Pulmonary artery endothelial cell (primary cell): ENCODE results near the gene SYNGR1. TPM values are rescaled to one million over a fixed set of nuclear protein-coding genes. Genes with fewer than 3 reads are reported as not detected.
"Not testable (repeated sequence)": the region's sequence is repeated elsewhere in the genome, so short reads cannot be mapped to it uniquely, and the experiment has no call there.

Source experiments
- DNase-seq: peaks from one replicate; pipeline ENCODE4 v3.0.0-alpha.2; 2011; ENCODE audit warnings: low read depth, low spot score
- total RNA-seq: library from RNA; depleted of rRNA; stranded (reverse); fragments of >200 nt; gene quantifications from 2 replicates; pipeline ENCODE4 v1.2.3, GENCODE V29; 2014

Gene SYNGR1
- total RNA-seq, 1 donor from 2014 or later: 3.9 TPM

DNA sequence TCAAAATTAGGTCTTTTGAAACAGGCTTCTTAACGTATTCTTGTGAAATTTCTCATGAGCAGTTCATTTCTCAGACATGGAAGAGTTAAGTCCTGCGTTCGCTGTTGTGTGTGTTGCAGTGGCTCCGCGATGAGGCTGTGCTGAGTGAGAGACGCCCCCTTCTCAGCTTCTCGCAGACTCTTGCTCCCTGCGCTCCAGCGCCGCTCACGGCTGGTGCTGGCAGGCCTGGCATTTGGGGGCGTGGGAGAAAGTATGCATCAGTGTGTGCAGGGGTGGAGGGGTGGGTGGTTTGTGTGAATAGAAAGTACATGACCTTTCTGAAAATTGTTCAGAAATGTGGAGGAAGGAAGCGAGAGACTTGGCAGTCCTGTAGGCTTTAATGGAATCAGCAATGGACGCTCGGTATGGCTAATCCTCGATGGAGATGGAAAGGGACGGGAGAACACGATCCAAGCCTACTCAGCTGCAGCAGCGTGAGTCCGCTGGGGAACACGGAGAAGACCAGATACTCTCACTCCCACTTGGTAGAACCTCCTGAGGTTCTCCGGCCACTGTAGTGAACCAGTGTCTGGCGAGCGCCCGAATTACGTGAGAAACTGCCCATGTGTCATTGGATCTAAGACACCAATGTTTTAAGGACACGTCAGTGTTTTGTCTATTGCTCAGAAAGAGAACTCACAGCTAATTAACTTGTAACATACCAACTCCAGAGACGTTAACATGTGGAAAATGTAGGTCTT lies 55.7 kb downstream of the SYNGR1 start:
- DNase-seq: no peak

DNA sequence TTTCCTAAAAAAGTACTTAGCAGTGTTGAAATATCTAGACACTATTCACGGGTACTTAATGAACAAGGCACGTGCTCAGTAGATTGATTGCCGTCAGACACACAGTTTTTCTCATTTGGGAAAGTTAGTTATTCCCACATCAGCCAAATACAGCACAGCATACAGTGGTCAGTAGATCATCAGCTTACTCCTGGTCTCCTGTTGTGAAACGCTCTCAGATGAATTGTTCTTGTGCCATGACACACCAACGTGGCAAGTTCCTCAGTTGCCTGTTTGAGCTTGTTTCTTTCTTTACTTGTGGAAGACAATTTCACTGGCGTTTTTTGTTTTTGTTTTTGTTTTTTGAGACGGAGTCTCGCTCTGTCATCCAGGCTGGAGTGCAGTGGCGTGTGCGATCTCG lies 58.4 kb downstream of the SYNGR1 start:
- DNase-seq: no peak

DNA sequence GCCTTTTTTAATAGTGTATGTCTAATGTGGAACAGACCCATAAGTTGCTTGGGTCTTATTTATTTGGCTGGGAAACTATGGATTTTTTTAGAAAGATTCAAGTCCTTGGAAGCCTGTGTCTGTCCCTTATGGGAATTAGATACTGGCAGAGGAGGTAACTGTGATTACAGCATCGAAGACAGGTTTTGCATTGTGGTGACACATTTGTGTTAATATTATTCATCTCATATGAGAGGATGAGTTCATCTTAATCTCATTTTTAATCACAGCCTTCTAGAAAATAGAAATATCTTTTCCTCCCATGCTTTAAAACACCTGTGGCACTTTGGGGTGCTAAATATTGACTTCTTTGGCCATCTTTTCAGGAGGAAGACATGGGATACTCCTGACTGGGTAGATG lies 59.0 kb downstream of the SYNGR1 start:
- DNase-seq: no peak

DNA sequence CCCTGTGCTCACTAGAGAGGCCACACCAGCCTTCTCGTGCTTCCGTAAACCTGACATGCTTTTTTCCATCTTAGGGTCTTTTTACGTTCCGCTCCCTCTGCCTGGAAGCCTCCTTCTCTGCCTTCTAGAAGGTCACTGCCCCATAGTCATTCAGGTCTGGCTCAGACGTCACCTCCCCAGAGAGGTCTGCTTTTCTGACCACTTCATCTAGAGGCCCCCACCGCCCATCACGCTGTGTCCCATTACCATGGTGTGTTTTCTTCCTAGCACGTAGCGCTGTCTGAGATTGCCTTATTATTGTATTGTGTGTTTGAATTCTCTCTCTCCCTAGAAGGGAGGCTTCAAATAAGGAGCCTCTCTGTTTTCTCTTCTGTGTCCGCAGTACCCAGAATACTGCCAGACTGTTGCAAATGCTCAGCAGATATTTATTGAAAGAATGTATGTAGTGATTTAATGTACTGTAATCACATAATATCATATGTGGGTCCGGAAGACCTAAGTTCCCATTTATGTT lies 59.8 kb downstream of the SYNGR1 start:
- no peak for DNase-seq

DNA sequence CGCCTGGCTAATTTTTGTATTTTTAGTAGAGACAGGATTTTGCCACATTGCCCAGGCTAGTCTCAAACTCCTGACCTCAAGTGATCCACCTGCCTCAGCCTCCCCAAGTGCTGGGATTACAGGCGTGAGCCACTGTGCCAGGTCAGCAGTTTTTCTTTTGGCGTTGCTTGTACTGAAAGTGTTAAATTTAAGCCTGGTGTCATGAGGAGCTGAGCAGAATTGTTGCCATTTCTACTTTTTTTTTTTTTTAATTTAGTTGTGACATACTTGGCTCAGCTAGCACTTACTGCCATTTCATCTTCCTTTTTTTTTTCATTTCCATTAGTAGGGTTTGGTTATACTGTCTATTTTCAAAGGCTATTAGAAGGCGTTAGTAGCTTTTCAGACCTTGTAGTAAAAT lies 60.5 kb downstream of the SYNGR1 start:
- no peak for DNase-seq

DNA sequence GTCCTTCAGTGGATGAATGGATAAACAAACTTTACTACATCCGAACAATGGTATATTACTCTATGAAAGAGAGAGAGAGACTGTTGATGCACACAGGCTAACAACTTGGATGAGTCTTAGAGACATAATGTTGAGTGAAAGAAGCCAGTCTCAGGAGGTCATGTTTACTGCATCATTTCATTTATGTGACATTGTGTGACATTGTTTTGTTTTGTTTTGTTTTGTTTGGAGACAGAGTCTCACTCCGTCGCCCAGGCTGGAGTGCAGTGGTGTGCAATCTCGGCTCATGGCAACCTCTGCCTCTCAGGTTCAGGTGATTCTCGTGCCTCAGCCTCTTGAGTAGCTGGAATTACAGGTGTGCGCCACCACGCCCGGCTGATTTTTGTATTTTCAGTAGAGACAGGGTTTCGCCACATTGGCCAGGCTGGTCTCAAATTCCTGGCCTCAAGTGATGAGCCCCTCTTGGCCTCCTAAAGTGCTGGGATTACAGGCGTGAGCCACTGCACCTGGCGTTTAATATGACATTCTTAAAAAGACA lies 62.1 kb downstream of the SYNGR1 start:
- DNase-seq: not testable (repeated sequence)

DNA sequence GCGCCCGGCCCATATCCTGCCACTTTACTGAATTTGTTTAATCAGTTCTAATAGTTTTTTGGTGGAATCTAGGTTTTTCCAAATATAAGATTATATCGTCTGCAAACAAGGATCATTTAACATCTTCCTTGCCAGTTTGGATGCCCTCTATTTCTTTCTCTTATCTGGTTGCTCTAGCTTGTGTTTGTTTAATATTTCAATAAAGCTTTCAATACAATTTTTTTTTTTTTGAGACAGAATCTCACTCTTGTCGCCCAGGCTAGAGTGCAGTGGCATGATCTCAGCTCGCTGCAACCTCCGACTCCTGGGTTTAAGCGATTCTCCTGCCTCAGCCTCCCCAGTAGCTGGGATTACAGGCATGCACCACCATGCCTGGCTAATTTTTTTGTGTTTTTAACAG lies 63.4 kb downstream of the SYNGR1 start:
- DNase-seq: not testable (repeated sequence)

DNA sequence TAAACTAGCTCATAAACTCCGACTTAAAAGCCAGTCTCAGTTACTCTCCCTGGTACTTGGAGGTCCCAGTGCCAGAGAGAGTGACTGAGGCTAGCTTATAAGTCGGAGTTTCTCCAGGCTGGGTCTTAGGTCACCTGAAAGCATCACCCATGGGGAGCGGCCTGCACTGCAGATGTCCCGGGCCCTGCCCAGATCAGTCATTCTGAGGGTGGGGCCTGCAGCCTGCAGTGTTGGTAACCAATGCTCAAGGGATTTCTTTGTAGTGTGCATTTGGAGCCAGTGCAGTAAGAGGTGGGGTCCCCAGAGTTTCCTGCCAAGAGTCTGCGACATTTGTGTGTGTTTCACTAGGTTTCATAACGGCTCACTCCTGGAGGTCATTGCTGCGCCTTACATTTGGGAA lies 64.6 kb downstream of the SYNGR1 start:
- no peak for DNase-seq

DNA sequence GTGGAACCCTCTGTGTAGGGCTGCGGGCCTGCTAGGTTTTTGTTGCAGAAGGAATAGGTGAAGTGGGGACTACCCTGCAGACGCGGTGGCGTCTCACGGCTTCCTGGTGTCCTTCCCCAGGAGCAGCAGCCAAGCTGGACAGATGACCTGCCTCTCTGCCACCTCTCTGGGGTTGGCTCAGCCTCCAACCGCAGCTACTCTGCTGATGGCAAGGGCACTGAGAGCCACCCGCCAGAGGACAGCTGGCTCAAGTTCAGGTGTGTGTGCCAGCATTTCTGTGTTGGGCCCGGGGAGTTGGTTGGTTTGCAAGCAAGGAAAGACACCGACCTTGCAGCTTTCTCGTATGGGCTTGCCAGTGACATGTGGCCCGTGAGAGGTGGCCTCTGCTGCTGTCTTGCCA lies 65.1 kb downstream of the SYNGR1 start:
- no peak for DNase-seq

DNA sequence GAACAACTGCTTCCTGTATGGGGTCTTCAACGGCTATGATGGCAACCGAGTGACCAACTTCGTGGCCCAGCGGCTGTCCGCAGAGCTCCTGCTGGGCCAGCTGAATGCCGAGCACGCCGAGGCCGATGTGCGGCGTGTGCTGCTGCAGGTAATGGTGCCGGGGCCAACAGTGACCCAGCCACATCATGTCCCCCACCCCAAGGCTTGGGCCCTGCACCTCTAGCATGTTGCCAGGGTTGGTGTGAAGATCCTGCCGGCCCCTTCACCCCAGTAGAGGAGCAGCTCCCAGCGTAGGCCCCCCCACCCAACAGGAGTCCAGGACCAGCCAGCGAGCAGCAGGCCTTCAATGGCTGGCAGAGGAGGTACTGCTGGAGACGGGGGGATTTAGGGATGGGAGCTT lies 65.7 kb downstream of the SYNGR1 start:
- DNase-seq: no peak

DNA sequence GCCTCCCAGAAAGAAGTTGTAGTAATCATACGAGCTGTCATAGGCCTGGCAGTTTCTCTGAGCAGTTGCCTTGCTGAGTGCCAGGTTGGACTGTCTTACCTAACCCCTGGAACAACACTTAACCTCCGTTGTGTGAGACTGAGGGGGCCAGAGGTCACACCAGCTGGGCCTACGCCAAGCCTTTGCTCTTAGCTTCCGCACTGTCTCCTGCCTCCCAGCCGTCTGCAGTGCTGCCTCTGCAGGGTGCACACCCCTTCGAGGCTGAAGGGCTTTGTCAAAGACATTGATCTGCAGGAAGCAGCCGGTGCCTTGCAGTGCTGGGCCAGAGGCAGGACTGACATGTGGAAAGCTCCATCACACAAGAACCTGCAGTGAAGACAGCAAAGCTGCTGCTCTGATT lies 66.5 kb downstream of the SYNGR1 start:
- DNase-seq: no peak

DNA sequence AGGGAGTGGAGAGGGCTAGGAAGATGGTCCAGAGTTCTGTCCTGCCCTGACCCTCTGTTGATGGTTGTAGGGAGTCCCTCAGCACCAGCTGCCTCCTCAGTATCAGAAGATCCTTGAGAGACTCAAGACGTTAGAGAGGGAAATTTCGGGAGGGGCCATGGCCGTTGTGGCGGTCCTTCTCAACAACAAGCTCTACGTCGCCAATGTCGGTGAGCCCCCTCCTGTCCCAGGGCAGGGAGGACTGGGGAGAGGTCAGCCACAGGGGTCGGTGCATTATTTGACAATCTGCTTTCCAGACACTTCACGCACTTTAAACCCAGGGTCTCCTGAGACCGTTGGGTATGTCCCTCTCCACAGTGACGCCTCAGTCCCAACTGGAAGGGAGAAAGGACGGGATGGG lies 67.8 kb downstream of the SYNGR1 start:
- DNase-seq: no peak

DNA sequence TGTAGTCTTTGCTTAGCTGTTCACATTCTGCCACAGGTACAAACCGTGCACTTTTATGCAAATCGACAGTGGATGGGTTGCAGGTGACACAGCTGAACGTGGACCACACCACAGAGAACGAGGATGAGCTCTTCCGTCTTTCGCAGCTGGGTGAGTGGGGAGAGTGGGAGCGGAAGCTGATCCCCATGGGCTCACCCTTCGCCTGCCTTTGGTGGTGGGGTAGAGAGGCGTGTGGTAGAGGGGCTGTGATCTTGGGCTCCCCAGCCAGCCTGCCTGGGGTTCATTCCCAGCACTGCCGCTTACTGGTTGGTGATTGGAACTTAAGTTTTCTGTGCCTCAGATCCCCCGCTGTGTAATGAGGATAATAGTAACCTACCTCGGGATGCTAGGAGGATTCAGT lies 68.9 kb downstream of the SYNGR1 start:
- DNase-seq: no peak

DNA sequence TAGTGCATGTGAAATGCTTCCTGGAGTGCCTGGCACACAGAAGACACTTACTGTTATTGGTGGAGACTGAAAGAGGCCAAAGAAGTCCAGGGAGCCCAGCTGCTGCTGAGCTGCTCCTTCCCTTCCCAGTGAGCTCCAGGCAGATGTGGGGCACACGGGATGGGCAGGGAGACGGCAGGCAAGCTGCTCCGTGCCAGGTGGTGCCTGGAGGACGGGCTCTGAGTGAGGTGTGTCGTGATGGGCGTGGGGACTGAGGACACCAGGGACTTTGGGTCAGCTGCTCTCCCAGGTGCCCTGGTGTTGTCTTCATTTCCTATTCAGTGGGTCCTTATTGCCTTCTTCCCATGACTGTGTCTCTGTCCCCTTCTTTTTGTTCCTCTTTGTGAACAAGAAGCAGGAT lies 69.3 kb downstream of the SYNGR1 start:
- no peak for DNase-seq

DNA sequence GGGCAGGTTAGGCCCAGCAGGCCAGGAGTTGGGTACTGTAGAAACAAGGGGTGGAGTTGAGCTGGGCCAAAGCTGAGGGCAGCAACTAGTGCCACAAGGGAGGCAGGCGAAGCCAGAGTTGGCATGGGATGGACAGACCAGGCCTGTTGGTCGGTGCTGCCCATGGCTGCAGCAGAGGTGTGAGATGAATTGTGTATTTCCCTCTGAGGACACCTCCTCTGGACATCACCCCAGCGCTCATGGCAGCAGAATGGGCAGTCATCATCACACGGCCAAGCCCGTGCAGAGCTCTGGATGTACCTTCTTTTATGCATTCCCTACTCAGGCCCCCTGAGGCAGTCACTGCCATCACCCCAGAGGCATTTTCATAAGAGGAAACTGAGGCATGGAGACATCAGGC lies 70.1 kb downstream of the SYNGR1 start:
- DNase-seq: no peak

DNA sequence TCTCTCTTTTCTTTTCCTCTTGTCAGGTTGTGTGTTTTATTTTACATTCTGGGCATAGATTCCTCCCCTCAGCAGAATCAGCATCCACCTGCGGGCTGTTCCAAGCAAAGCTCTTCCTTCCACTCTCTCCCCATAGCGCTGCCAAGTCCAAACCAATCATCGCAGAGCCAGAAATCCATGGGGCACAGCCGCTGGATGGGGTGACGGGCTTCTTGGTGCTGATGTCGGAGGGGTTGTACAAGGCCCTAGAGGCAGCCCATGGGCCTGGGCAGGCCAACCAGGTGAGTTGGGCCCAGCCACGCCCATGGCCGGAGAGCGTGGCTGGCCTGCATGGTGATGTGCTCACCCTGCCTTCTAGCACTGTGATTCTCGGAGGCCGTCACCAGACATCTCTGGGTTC lies 71.9 kb downstream of the SYNGR1 start:
- DNase-seq: no peak

DNA sequence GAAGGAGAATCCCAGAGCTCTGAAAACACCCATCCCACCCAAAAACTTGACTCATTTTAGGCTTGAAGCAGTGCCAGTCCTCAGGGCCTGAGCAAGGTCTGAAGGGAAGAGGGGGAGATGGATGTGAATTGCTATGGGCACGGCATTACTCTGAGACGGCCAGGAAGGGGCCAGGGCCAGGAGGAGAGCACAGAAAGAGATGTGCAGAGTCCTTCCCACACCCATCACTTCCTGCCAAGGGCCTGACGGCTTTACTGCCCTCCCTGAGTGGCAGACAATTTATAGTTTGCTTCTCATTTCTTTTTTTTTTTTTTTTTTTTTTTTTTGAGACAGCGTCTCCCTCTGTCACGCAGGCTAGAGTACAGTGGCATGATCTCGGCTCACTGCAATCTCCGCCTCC lies 72.3 kb downstream of the SYNGR1 start:
- DNase-seq: no peak

DNA sequence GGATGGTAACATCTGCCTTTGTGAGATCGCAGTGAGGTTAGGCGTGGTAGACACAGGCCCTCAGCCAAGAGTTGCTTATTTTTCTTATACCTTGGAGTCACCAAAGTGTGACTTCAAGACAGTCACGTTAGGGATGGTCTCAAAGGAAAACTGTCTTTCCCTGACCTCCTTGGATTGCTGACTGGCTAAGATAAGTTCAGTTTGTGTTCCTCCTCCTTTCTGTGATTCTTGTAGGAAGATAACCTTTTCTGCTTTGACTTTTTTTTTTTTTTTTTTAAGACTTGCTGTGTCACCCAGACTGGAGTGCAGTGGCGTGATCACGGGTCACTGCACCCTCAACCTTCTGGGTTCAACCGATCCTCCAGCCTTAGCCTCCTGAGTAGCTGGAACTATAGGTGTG lies 72.9 kb downstream of the SYNGR1 start:
- no peak for DNase-seq

DNA sequence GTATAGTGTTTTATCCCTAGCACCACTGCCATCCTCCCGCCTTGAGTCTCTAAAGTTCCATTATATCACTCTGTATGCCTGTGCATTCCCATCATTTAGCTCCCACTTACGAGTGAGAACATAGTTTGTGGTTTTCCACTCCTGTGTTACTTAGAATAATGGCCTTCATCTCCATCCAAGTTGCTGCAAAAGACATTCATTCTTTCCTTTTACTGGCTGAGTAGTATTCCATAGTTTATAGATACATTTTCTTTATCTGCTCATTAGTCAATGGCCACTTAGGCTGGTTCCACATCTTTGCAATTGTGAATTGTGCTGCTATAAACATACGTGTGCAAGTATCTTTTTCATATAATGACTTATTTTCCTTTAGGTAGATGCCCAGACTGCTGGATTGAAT lies 74.2 kb downstream of the SYNGR1 start:
- no peak for DNase-seq

DNA sequence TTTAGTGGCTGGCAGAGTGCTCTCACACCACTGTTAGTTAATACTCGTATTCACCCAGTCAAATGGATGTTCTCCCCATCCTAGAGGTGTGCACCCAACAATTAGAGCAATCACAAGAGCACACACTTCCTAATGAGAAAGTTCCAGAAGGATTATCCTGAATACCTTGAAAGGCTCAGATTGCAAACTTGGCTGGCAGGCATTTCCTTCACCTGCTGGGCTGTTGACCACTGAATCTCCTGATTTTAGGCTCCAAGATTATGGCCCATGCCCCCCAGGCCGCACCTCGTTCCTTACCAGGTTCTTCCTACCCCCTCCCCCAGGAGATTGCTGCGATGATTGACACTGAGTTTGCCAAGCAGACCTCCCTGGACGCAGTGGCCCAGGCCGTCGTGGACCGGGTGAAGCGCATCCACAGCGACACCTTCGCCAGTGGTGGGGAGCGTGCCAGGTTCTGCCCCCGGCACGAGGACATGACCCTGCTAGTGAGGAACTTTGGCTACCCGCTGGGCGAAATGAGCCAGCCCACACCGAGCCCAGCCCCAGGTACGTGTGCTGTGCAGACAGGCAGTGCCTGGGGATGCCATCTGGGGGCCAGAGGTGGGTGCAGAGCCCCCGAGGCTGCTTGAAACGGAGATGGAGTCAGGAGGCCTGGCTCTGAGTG lies 76.7 kb downstream of the SYNGR1 start:
- DNase-seq: no peak

DNA sequence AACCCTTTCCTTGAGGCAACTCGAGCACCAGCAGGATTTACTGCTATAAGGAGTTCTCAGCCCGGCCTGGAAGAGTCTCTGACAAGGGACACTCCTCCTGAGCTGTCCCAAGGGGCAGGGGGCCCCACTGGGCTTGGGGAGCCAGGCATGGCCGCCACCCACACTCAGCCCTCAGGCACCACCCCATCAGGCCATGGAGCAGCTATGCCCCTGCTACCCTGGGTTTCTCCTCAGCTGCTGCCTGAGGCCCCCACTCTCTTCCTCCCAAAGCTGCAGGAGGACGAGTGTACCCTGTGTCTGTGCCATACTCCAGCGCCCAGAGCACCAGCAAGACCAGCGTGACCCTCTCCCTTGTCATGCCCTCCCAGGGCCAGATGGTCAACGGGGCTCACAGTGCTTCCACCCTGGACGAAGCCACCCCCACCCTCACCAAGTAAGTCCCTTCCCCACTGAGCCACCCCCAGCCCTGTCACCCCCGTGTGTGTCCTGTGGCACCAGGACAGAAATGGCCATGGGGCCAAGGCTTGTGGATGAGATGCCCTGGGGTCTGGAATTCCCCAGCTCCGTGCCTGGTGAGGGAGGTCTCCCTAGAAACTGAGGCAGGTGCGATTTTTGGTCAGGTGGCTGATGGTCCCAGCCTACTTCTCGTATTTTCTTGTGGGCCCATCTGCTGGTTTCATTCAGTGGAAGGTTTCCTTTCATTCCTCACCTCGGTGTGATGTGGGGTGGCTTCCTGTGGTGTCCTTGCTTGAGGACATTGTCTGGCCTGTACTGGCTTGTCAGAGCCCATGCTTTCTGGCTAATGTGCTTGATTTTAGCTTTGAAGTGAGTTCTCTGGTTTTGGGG lies 78.2 kb downstream of the SYNGR1 start:
- no peak for DNase-seq

DNA sequence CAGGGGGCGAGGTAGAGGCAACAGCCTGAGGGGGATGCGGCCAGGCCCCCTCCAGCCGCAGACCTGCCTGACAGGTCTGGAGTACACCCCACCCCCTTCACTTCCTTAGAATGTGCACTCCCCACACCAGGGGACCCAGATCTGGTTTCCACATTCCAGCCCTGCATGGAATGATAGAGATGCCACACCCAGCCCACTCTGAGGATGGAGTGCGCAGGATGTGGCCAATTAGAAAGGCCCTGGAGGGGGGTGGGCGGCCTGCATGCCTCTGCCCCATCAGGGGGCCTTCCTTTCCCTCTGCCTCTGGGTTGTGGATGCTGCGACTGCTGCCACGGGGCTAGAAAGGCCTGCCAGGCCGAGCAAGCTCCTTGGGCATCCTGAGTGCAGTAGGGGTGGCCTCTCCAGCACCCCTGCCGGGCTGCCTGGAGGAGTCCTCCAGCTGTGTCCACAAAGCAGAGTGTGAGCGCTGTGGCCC lies 78.8 kb downstream of the SYNGR1 start:
- no peak for DNase-seq
